ENCODE data around the gene PKN3. TPM values are rescaled to one million over a fixed set of nuclear protein-coding genes. Genes with fewer than 3 reads are reported as not detected.
A peak's percentile ranks its signal among the peaks of the same experiment; 100 is the strongest.

PKN3 gene
- total RNA-seq, 1 experiment from 2014 or later = 29.4 TPM

DNA sequence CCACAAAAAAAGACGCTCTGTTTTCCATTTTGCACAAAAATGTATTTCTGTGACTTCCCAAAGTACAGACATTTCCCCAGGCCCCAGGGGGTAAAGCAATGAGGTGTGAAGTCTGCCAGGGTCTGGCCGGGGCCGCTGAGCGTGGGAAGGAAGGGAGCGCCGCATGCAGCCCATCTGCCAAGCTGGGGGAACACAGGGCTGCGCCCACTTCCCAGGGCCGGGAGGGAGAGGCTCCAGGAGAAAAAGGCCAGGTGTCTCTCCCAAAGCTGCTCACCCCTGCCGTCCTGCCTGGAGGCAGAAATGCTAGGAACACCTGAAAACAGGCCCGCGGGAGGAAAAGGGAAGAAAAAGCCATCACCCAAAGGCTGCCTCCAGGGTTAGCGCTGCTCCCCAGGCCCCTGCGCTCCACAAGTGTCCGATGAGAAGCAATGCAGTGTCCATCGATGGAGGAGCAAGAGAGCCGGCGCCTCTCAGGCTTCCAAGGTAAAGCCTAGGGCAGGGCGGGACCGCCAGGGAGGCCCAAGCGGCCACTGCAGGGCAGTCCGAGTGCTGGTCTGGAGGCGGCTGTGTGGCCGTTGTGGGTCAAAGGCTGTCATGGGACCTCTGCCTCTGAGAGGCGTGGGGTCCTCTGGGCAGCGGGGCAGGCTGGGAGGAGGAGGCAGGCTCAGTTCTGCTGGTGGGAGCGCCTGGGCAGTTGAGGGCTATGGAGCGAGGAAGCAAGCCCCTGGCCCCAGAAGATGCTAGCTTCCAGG, 27.6 kb downstream of the PKN3 start:
- DNase-seq = no peak
- Histone ChIP-seq H3K4me3 (ENCODE audit: insufficient read depth, low read depth, low read length) (no peak overlapping the region), H3K27me3 (ENCODE audit: control insufficient read depth, insufficient read depth, low read length) (no peaks in the 10 kb centered on the region), H3K36me3 (replicated peaks; ENCODE audit: control insufficient read depth, insufficient read depth, low read length) (no peaks in the 10 kb centered on the region; the same call in 1 of the 2 replicates)

DNA sequence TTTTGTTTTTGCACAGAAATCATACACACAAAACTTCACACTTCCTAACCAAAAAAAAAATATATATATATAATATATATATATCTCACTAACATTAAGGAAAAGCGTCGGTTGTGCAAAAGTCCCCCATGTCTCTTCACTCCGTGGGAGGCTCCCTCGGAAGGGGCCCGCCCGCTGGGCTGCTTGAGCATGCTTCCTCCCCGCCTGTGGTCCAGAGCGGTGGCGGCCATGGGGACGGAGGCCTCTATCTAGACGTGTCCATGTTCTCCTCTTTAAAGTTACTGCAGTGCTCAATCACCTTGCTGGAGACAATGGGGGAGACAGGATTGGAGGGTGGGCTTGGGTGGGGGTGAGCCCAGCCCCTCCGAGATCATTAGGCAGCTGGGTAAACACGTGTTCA, 28.8 kb downstream of the PKN3 start:
- no peaks in the 10 kb centered on the region for H3K27me3 ChIP-seq (ENCODE audit: control insufficient read depth, insufficient read depth, low read length)
- no peaks in the 10 kb centered on the region; the same call in 1 of the 2 replicates for H3K36me3 ChIP-seq (replicated peaks; ENCODE audit: control insufficient read depth, insufficient read depth, low read length)
- DNase-seq = no peak
- H3K4me3 ChIP-seq (ENCODE audit: insufficient read depth, low read depth, low read length) = no peak overlapping the region

DNA sequence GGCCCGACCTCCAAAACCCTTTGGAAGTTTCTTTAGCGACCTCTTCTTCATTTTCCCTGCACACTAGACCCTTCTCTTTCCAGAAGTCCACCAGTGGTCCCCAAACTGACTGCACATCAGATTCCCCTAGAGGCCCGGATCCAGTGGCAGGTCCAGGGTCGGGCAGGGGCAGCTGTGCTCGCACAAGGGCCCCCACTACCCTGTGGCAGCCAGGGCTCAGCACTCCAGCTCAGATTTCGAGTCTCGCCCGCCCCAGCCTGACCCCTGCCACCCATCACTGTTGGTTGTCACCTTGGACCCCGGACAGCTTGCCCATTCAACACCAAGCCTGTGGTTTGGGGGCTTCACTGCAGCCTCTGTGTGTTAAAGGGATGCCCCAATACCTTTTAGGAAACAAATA, 29.4 kb downstream of the PKN3 start:
- Histone ChIP-seq H3K36me3 (replicated peaks; ENCODE audit: control insufficient read depth, insufficient read depth, low read length) (no peaks in the 10 kb centered on the region; the same call in 1 of the 2 replicates), H3K27me3 (ENCODE audit: control insufficient read depth, insufficient read depth, low read length) (no peaks in the 10 kb centered on the region), H3K4me3 (ENCODE audit: insufficient read depth, low read depth, low read length) (no peak overlapping the region)
- no peak for DNase-seq

DNA sequence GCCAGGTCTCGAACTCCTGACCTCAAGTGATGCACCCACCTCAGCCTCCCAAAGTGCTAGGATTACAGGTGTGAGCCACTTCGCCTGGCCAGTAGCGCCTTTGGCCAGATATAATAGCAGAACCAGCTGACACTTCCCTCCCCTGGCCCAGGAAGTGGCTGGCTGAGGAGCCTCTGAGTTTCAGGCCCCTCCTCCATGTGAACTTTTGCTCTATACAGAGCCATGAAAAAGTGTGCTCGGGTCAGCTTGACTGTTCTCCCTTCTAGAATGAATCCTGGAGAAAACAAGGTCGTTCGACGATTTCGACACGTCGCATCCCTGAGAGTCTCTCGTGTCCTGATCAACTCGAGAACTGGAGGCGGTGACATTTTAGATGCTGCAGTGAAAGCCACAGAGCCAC, 30.3 kb downstream of the PKN3 start:
- Histone ChIP-seq H3K4me3 (ENCODE audit: insufficient read depth, low read depth, low read length) (no peak overlapping the region), H3K36me3 (replicated peaks; ENCODE audit: control insufficient read depth, insufficient read depth, low read length) (no peaks in the 10 kb centered on the region; the same call in 1 of the 2 replicates), H3K27me3 (ENCODE audit: control insufficient read depth, insufficient read depth, low read length) (no peaks in the 10 kb centered on the region)
- no peak for DNase-seq

DNA sequence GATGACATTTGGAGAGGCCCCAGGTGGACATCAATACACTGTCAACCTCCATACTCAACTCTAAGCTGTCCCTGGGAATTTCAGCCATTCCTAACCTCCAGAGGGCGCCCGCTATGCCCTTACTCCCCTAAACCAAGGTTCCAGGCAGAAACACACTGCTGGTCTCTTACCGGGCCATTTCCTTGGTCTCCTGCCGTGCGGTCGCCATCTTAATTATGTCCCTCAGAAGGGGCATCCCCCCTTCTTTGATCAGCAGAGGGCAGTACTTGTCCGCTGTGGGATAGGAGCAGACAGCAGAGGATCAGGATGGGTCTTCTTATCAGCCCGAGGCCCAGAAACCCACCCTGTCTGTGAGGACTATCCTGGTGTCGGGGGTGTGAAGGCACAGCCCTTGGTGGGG, 31.0 kb downstream of the PKN3 start:
- DNase-seq = peak; percentile 96
- H3K36me3 ChIP-seq (replicated peaks; ENCODE audit: control insufficient read depth, insufficient read depth, low read length) = no peaks in the 10 kb centered on the region; the same call in 1 of the 2 replicates
- H3K27me3 ChIP-seq (ENCODE audit: control insufficient read depth, insufficient read depth, low read length) = no peaks in the 10 kb centered on the region
- no peak overlapping the region for H3K4me3 ChIP-seq (ENCODE audit: insufficient read depth, low read depth, low read length)

DNA sequence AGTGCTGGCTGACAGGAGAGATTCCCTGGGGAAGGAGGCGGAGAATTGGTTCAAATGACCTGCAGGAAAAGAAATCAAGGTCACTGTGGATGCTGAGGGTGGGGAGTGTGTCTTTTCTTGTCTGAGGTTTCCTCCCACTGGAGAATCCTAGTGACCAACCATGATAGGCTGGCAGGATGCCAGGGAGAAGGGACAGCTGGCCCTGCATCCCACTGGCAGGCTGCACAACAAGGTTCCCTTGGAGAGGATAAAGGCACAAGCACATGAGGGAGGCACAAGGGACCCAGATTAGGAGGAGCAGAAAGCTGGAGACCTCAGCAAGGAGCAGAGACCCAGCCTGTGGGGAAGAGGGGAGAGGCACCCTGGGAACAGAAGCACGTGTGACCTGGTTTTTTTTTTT, 33.1 kb downstream of the PKN3 start:
- no peak for DNase-seq
- Histone ChIP-seq H3K36me3 (replicated peaks; ENCODE audit: control insufficient read depth, insufficient read depth, low read length) (no peaks in the 10 kb centered on the region; the same call in none of the 2 replicates), H3K4me3 (ENCODE audit: insufficient read depth, low read depth, low read length) (no peak overlapping the region), H3K27me3 (ENCODE audit: control insufficient read depth, insufficient read depth, low read length) (no peaks in the 10 kb centered on the region)

DNA sequence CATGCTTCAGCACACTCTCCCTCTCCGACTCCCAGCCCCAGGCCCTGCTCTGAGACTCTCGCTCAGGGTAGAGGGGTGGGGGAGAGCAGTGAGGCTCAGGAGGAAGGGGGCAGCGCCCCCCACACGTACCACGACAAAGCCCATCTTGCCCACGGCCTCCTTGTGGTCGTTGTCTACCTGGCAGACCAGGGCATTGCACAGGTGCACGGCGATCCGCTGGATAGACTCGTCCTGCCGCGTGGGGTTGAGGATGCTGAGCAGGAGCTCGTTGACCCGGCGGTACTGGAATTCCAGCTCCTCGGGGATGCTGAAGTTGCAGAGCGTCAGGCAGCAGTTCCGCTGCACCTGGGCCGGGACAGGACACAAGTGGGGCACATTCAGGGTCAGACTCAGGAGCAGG, 40.1 kb downstream of the PKN3 start:
- Histone ChIP-seq H3K36me3 (replicated peaks; ENCODE audit: control insufficient read depth, insufficient read depth, low read length) (no peaks in the 10 kb centered on the region; the same call in 1 of the 2 replicates), H3K4me3 (ENCODE audit: insufficient read depth, low read depth, low read length) (no peak overlapping the region)
- DNase-seq = no peak

DNA sequence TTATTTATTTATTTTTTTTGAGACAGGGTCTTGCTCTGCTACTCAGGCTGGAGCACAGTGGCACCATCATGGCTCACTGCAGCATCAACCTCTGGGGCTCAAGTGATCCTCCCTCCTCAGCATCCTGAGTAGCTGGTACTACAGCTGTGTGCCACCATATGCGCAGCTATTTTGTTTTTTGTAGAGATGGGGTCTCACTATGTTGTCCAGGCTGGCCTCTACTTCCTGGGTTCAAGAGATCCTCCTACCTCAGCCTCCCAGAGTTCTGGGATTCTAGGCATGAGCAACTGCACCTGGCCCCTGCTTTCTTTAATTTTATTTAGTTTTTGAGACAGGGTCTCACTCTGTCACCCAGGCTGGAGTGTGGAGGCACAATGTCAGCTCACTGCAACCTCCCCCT, 41.1 kb downstream of the PKN3 start:
- Histone ChIP-seq H3K36me3 (replicated peaks; ENCODE audit: control insufficient read depth, insufficient read depth, low read length) (no peaks in the 10 kb centered on the region; the same call in 1 of the 2 replicates), H3K27me3 (ENCODE audit: control insufficient read depth, insufficient read depth, low read length) (no peaks in the 10 kb centered on the region), H3K4me3 (ENCODE audit: insufficient read depth, low read depth, low read length) (no peak overlapping the region)
- no peak for DNase-seq

More for the DNA sequence above, 40.1 kb downstream of the PKN3 start:
- no peaks in the 10 kb centered on the region for H3K27me3 ChIP-seq (ENCODE audit: control insufficient read depth, insufficient read depth, low read length)

DNA sequence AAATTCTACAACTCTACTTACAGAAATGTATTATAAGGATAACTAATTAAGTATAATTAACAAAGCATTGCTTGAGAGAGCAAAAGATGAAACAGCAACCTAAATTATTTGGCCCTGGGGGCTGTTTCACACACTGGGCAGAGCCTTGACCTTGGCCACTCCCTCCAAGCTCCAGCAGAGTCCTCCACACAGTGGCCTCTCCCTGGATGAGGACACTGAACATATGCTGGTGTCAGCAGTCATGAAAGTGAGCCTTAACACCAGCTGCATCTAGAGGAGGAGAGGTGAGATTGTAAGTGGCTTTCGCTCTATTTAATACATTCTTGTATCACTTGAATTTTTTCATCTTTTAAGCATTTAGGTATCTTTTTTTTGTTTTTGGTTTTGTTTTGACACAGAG, 44.9 kb downstream of the PKN3 start:
- H3K36me3 ChIP-seq (replicated peaks; ENCODE audit: control insufficient read depth, insufficient read depth, low read length) = peaks cover 1% of the 10 kb centered on the region
- no peaks in the 10 kb centered on the region for H3K27me3 ChIP-seq (ENCODE audit: control insufficient read depth, insufficient read depth, low read length)
- DNase-seq = no peak
- no peak overlapping the region for H3K4me3 ChIP-seq (ENCODE audit: insufficient read depth, low read depth, low read length)

DNA sequence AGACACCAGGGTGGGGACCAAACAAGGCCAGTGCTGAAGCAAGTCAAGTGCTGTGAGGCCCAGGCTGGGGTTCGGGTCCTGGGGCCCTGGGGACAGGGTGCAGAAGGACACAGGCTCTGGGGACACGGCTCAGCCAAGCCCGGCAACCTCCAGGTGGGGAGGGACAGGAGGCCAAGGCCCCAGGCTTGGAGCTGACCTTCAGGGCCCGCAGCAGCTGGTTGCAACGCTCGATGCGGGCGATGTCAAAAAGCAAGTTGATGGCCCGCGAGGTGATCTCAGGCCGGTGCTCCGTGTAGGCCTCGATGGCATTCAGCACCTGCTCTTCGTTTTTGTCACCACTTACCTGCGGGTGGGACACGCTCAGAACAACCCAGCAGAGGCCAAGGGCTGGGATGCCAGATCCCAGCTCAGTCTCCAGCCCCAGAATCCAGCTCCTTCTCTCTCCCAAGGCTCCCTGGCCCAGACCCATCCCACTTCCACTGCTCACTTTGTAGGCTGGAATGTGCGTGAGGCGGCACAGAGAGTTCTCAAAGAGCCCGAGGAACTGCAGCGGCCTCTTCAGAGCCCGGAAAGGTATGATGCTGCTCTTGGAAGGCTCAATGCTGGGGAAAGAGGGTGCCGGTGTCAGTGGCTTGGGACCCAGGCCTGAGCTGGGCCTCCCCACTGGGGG, 48.8 kb downstream of the PKN3 start:
- DNase-seq = no peak
- Histone ChIP-seq H3K27me3 (ENCODE audit: control insufficient read depth, insufficient read depth, low read length) (no peaks in the 10 kb centered on the region), H3K4me3 (ENCODE audit: insufficient read depth, low read depth, low read length) (no peak overlapping the region), H3K36me3 (replicated peaks; ENCODE audit: control insufficient read depth, insufficient read depth, low read length) (peaks cover 1% of the 10 kb centered on the region)

DNA sequence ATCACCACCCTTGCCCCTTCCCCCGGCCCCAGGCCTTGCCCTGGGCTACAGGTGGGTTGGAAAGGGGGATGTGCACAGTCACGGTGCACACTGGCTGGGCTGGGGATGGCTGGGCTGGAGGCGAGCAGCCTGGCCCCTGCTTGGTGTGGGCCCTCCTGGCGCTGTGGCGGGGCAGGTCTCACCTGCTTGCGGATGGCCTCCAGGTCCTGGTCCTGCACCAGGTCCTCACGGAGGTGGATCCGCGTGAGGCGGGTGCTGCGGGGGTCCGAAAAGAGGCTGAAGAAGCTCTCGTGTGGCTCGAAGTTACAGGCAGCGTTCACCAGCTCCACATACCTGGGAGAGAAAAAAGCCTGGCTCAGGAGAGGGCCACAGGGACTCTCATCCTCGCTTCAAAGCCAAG, 51.3 kb downstream of the PKN3 start:
- peaks cover 1% of the 10 kb centered on the region for H3K36me3 ChIP-seq (replicated peaks; ENCODE audit: control insufficient read depth, insufficient read depth, low read length)
- DNase-seq = no peak
- no peaks in the 10 kb centered on the region for H3K27me3 ChIP-seq (ENCODE audit: control insufficient read depth, insufficient read depth, low read length)
- H3K4me3 ChIP-seq (ENCODE audit: insufficient read depth, low read depth, low read length) = no peak overlapping the region

DNA sequence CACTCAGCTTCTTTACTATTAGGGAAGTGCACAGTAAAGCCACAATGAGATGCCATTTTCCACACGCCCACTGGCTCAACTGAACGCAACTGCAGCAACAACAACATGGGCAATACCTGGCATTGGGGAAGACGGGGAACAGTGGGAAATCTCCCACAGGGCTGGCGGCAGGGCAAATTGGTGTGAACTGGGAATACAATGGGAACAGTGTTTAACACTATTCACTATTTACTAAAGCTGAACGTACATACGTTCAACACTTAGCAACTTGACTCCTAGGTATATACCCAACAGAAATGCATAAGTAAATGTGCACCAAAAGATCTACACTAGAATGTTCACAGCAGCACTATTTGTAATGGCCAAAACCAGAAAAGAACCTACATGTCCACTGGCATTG, 55.3 kb downstream of the PKN3 start:
- H3K27me3 ChIP-seq (ENCODE audit: control insufficient read depth, insufficient read depth, low read length) = no peaks in the 10 kb centered on the region
- DNase-seq = no peak
- no peaks in the 10 kb centered on the region for H3K36me3 ChIP-seq (replicated peaks; ENCODE audit: control insufficient read depth, insufficient read depth, low read length)
- no peak overlapping the region for H3K4me3 ChIP-seq (ENCODE audit: insufficient read depth, low read depth, low read length)

DNA sequence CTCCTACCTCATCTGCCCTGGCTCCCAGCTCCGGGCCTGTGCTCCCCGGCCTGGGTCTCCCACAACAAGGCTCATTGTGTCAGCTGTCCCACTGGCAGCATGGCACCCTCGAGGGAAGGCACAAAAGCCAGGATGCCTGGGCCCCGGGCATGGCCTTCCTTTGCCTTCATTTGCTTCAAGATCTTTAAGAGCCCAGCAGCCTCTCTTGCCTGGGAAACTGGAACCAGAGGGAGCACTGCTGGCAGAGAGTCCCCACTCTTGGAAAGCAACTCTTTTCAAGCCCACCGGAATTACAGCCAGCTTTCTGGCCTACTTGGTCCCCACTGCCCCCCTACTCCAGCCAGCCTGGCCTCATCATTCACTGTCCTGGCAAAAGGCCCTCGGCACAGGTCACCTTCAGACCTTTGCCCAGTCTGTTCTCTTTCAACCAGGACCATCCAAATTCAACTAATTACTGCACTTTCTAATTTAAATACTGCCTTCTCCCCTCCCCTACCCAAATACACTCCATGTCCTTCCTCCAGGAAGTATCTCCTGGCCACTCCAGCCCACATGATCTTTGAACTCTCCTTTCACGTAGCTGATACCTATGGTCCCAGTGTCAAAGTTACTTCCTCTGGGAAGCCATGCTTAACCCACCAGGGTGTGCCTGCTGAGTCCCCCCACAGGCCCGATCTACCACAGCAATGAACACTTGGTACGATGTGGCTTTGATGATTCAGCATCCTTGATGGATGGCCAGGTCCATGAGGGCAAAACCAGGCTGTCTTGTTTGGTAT, 60.6 kb downstream of the PKN3 start:
- no peak overlapping the region for H3K4me3 ChIP-seq (ENCODE audit: insufficient read depth, low read depth, low read length)
- no peaks in the 10 kb centered on the region for H3K27me3 ChIP-seq (ENCODE audit: control insufficient read depth, insufficient read depth, low read length)
- no peak for DNase-seq
- H3K36me3 ChIP-seq (replicated peaks; ENCODE audit: control insufficient read depth, insufficient read depth, low read length) = no peaks in the 10 kb centered on the region

DNA sequence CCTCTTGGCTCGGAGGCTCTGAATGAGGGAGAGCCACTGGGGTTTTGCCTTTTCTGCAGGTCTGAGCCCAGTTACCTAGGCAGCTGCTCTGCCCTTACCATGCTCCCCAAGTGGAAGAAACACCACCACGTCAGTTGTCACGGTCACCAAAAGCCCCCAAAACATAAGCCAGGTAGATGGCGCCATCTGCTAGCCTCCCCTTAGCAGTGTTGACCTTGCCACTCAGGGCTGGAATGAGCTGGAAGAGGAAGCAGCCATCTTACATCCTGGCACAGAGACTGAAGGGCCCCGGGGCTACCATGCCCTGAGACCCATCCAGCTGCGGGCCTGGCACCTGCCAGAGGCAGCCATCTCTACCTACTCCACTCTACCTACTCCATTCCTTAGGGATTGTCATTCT, 62.1 kb downstream of the PKN3 start:
- H3K27me3 ChIP-seq (ENCODE audit: control insufficient read depth, insufficient read depth, low read length) = no peaks in the 10 kb centered on the region
- peak; percentile 67 for DNase-seq
- H3K4me3 ChIP-seq (ENCODE audit: insufficient read depth, low read depth, low read length) = no peak overlapping the region
- H3K36me3 ChIP-seq (replicated peaks; ENCODE audit: control insufficient read depth, insufficient read depth, low read length) = no peaks in the 10 kb centered on the region

DNA sequence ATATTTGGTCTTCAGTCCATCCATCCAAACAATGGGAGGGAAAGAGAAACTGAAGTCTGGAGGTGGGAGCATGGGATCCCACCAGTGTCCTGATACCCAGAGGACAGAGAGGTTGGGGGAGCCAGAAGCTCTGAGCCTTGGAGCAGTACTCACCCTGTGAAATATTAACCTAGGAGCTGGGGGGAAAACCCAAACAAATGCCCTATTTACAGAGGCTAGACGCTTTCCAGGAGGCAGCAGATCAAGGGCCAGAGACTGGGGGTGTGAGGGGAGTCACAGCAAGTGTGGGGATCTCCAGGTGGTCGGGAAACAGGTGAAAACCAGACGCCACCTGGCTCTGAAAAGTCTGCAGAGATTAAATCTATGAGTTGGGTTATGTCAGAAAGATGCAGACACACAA, 63.2 kb downstream of the PKN3 start:
- DNase-seq = no peak
- no peaks in the 10 kb centered on the region for H3K27me3 ChIP-seq (ENCODE audit: control insufficient read depth, insufficient read depth, low read length)
- H3K4me3 ChIP-seq (ENCODE audit: insufficient read depth, low read depth, low read length) = no peak overlapping the region
- H3K36me3 ChIP-seq (replicated peaks; ENCODE audit: control insufficient read depth, insufficient read depth, low read length) = no peaks in the 10 kb centered on the region
